ENCODE results near the gene ZG16.

The ZG16 gene

GRCh38 chr16:29826342-29826695 is 48.3 kb downstream of the ZG16 start:
- no peak for DNase-seq

- DNase-seq = no peak
These were observed 52.7 kb downstream of the ZG16 start for GRCh38 chr16:29830774-29831173.

DNA sequence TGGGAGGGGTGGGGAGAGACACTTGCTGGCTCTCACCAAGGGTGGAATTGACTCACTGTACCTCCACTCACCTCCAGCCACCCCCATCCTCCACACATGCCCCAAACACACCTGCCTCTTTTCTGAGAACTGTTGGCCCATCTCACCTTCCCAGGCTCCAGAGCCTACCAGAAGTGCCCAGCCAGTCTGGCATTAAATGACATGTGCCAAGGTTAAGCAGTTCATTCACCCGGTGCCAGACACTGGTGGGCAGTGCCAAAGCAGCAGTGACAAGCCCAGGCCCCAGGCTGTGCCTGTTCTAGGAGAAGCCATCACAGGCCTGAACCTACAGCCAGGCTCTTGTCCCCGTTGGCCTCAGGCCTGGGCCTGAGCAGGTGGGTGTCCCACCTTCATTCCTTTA is 53.4 kb downstream of the ZG16 start:
- no peak for DNase-seq
